HepG2 (cell line): ENCODE measurements around the gene PSMG4. TPM values are rescaled to one million over a fixed set of nuclear protein-coding genes. Genes with fewer than 3 reads are reported as not detected.

ENCODE experiments used
- ATAC-seq: fragments of 200-7000 bp; cut with Tn5 transposase; 3 replicates; pipeline ENCODE4 v1.9.1; 2020; ENCODE audit warnings: mild to moderate bottlenecking, moderate library complexity
- BruUV-seq: library from RNA; stranded (reverse); fragments of 400-500 nt; replicated peaks from 2 replicates; lab custom pipeline; 2021; lab: Mats Ljungman, UMichigan
- CTCF ChIA-PET: fragments of 300-600 bp; formaldehyde crosslinking; extraction: SDS; loops from one replicate; lab custom pipeline; 2021; ENCODE audit warnings: low total read pairs, inconsistent platforms, low intra/inter-chr PET ratio; lab: Yijun Ruan, JAX
- POLR2A ChIA-PET: fragments of 350-600 bp; sonication (Branson Sonifier 250); formaldehyde crosslinking; loops from one replicate; lab custom pipeline; 2020; ENCODE audit warnings: antibody characterized with exemption, inconsistent platforms; lab: Yijun Ruan, JAX
- DNase-seq: peaks from one replicate; pipeline ENCODE4 v3.0.0-alpha.2; 2015; ENCODE audit warnings: low spot score
- FAIRE-seq: peaks from 3 replicates; lab custom pipeline; 2011; peaks lifted over from hg19 to GRCh38; lab: Jason Lieb, UNC
- H2AFZ ChIP-seq: one replicate; pipeline ENCODE4 v1.6.1; 2011; ENCODE audit warnings: low read length, inconsistent platforms
- H3K27ac ChIP-seq: fragments of 300-600 bp; 3 replicates; pipeline ENCODE4 v1.8.0; 2011; ENCODE audit warnings: mixed run types, mild to moderate bottlenecking, mixed read lengths, low read length, inconsistent platforms; ENCODE audit not compliant: insufficient read depth; ENCODE audit errors: extremely low read length
- H3K27me3 ChIP-seq, 2 experiments: fragments of 200-600 bp in 1 of 2; 2 replicates in 1 of 2; 3 replicates in 1 of 2; pipeline versions ENCODE4 v1.6.0 to v1.8.0; 2011; ENCODE audit warnings: low read length in 2 of 2, mild to moderate bottlenecking in 2 of 2, moderate library complexity in 2 of 2, inconsistent platforms in 1 of 2; ENCODE audit not compliant: insufficient read depth in 2 of 2, control insufficient read depth in 1 of 2
- H3K36me3 ChIP-seq, 2 experiments: fragments of 200-600 bp in 1 of 2; replicated peaks in 1 of 2; 2 replicates in 1 of 2; 3 replicates in 1 of 2; pipeline versions ENCODE4 v1.5.1 to v1.8.0; 2011; ENCODE audit warnings: low read length in 2 of 2, inconsistent platforms in 1 of 2; ENCODE audit not compliant: insufficient read depth in 2 of 2, control insufficient read depth in 1 of 2
- H3K4me1 ChIP-seq: 2 replicates; pipeline ENCODE4 v1.5.1; 2012; ENCODE audit warnings: low read length, inconsistent platforms; ENCODE audit not compliant: insufficient read depth
- H3K4me2 ChIP-seq: 2 replicates; pipeline ENCODE4 v1.6.0; 2011; ENCODE audit warnings: low read depth, low read length, inconsistent platforms
- H3K4me3 ChIP-seq, 3 experiments: fragments of 200-600 bp in 1 of 3; sonication (generic), shearing (Covaris generic) in 1 of 3; replicated peaks in 1 of 3; 2 replicates each; pipeline ENCODE4 v1.5.1; 2011 to 2016; ENCODE audit warnings: low read length in 3 of 3, inconsistent platforms in 2 of 3, low read depth in 2 of 3, mild to moderate bottlenecking in 2 of 3, control low read depth in 1 of 3, mixed read lengths in 1 of 3; ENCODE audit not compliant: insufficient read depth in 1 of 3
- H3K79me2 ChIP-seq: one replicate; pipeline ENCODE4 v1.6.1; 2011; ENCODE audit warnings: low read length, inconsistent platforms; ENCODE audit not compliant: insufficient read depth
- H3K9ac ChIP-seq: 2 replicates; pipeline ENCODE4 v1.6.0; 2011; ENCODE audit warnings: mild to moderate bottlenecking, low read depth, low read length, inconsistent platforms; ENCODE audit not compliant: insufficient read depth
- H3K9me3 ChIP-seq: 2 replicates; pipeline ENCODE4 v1.5.1; 2012; ENCODE audit warnings: mild to moderate bottlenecking, low read length
- H4K20me1 ChIP-seq: 2 replicates; pipeline ENCODE4 v1.6.0; 2011; ENCODE audit warnings: inconsistent platforms, mild to moderate bottlenecking, low read length, moderate library complexity; ENCODE audit not compliant: insufficient read depth
- CENPT ChIP-seq: sonication (generic); formaldehyde crosslinking; IDR thresholded peaks from 2 replicates; pipeline ENCODE4 v1.8.0; 2022; ENCODE audit warnings: low read depth, mild to moderate bottlenecking, moderate library complexity, missing genetic modification reagents
- EP300 ChIP-seq, 3 experiments: sonication (generic) in 1 of 3; formaldehyde crosslinking in 1 of 3; IDR thresholded peaks; 2 replicates each; pipeline versions ENCODE4 v1.5.1 to v1.6.1; 2011 to 2020; ENCODE audit warnings: low read depth in 2 of 3, low read length in 2 of 3, borderline replicate concordance in 1 of 3, improper control_type of control experiment in 1 of 3, mild to moderate bottlenecking in 1 of 3, missing genetic modification reagents in 1 of 3, moderate library complexity in 1 of 3
- ESRRA ChIP-seq: sonication (generic); formaldehyde crosslinking; IDR thresholded peaks from 2 replicates; pipeline ENCODE4 v1.5.1; 2020; ENCODE audit warnings: mild to moderate bottlenecking, low read depth, missing genetic modification reagents
- GZF1 ChIP-seq: sonication (generic); formaldehyde crosslinking; IDR thresholded peaks from 2 replicates; pipeline ENCODE4 v1.5.1; 2020; ENCODE audit warnings: mild to moderate bottlenecking, missing genetic modification reagents
- MTA3 ChIP-seq: sonication (generic); formaldehyde crosslinking; IDR thresholded peaks from 2 replicates; pipeline ENCODE4 v1.4.0; 2020; ENCODE audit warnings: missing genetic modification reagents
- PTBP1 ChIP-seq: fragments of 200-400 bp; formaldehyde crosslinking; IDR thresholded peaks from 2 replicates; pipeline ENCODE4 v1.6.1; 2018; ENCODE audit warnings: low read length, low read depth; ENCODE audit not compliant: poor library complexity, severe bottlenecking
- RERE ChIP-seq: IDR thresholded peaks from 2 replicates; pipeline ENCODE4 v1.6.1; 2016; ENCODE audit warnings: low read depth, missing genetic modification reagents, missing compliant biosample characterization
- TBX2 ChIP-seq: sonication (generic); formaldehyde crosslinking; IDR thresholded peaks from 2 replicates; pipeline ENCODE4 v1.5.0; 2020; ENCODE audit warnings: missing genetic modification reagents, mild to moderate bottlenecking, borderline replicate concordance
- THAP11 ChIP-seq: IDR thresholded peaks from 2 replicates; pipeline ENCODE4 v1.6.1; 2016; ENCODE audit warnings: missing biosample characterization, missing genetic modification reagents
- ZMYM2 ChIP-seq: sonication (generic); formaldehyde crosslinking; IDR thresholded peaks from 2 replicates; pipeline ENCODE4 v1.8.0; 2022; ENCODE audit warnings: mild to moderate bottlenecking, missing genetic modification reagents
- ZMYM4 ChIP-seq: sonication (generic); formaldehyde crosslinking; IDR thresholded peaks from 2 replicates; pipeline ENCODE4 v1.8.1; 2023; ENCODE audit warnings: mild to moderate bottlenecking, missing genetic modification reagents
- ZNF292 ChIP-seq: sonication (generic); formaldehyde crosslinking; IDR thresholded peaks from 2 replicates; pipeline ENCODE4 v1.8.1; 2022; ENCODE audit warnings: mild to moderate bottlenecking, low read depth, missing genetic modification reagents, borderline replicate concordance
- ZNF546 ChIP-seq: sonication (generic); formaldehyde crosslinking; conservative IDR thresholded peaks from 2 replicates; pipeline ENCODE4 v1.8.1; 2023; ENCODE audit warnings: mild to moderate bottlenecking, missing genetic modification reagents
- ZNF770 ChIP-seq: sonication (generic); formaldehyde crosslinking; IDR thresholded peaks from 2 replicates; pipeline ENCODE4 v1.5.0; 2020; ENCODE audit warnings: mild to moderate bottlenecking, missing genetic modification reagents
- WGBS: methylation state at CpG from one replicate; pipeline ENCODE4 v1.1.6; 2017; ENCODE audit warnings: low lambda C conversion rate; 5-methylcytosine and 5-hydroxymethylcytosine counted together
- in situ Hi-C: cut with HindIII; loops from 2 replicates; pipeline ENCODE4 v1.10.0; 2017; ENCODE audit warnings: low pct_unique_long_range_greater_than_20kb; ENCODE audit not compliant: extremely low pct_ligation_motif_present
- intact Hi-C: fragments of 100-400 bp; cut with micrococcal nuclease; formaldehyde crosslinking; loops from one replicate; pipeline ENCODE4 v1.10.0; 2022; ENCODE audit not compliant: unreplicated experiment
- polyA plus RNA-seq, 8 experiments: library from polyadenylated mRNA; depleted of rRNA in 3 of 8; stranded (reverse) in 7 of 8; unstranded in 1 of 8; fragments of >200 nt; fragmentation: Illumina TruSeq in 4 of 8; extraction: Trizol in 4 of 8; gene quantifications; 2 replicates each; pipeline versions ENCODE4 v1.2.1 to v1.2.3, GENCODE V29; 2011 to 2016; ENCODE audit warnings: low read depth in 4 of 8, missing spikeins in 1 of 8, mixed read lengths in 1 of 8; ENCODE audit not compliant: insufficient read depth in 1 of 8
- total RNA-seq, 5 experiments: library from RNA; depleted of rRNA; stranded (reverse); fragments of >200 nt; fragmentation: Illumina TruSeq; extraction: Trizol; gene quantifications; 2 replicates each; pipeline ENCODE4 v1.2.3, GENCODE V29; 2016; ENCODE audit warnings: low read depth in 1 of 5

The PSMG4 gene
- total and polyA plus RNA-seq, 2 of the 13 experiments (the other 11 are each of a cell fraction or from before 2014, with no cell fraction given): 28.5 to 32.8 TPM

- Histone ChIP-seq H3K79me2 (no peaks in the 10 kb centered on the region), H4K20me1 (no peaks in the 10 kb centered on the region), H3K9me3 (no peaks in the 10 kb centered on the region), H3K4me3 (no peak overlapping the region), H3K9ac (no peak overlapping the region), H3K27ac (no peak overlapping the region), H3K36me3 (no peaks in the 10 kb centered on the region), H3K27me3 (peaks cover 9 to 45% of the 10 kb centered on the region in 2 experiments; a peak in 3 of 5 replicates), H3K4me2 (peak overlapping the region; percentile 39; the same call in 1 of the 2 replicates), H2AFZ (no peak overlapping the region), H3K4me1 (peaks cover 42% of the 10 kb centered on the region)
- ATAC-seq (peak; percentile 36), DNase-seq (no peak), FAIRE-seq (no peak)
- in situ Hi-C loops: loop anchor here (5.0 kb wide), 1 partner anchor 108 kb away; no protein-coding TSS in a partner anchor
- ChIA-PET CTCF (no interaction called here), POLR2A (interaction anchor here (0.5 to 1.2 kb wide), 3 partner anchors 14 to 126 kb away, joined by 3 to 4 read pairs (median 4); no protein-coding TSS in a partner anchor)
- WGBS: 17% methylated on average over 5 of the region's 5 CpGs
- intact Hi-C loops: loop anchor here (5.0 kb wide), 2 partner anchors 38 to 248 kb away; partner anchors contain the start of gene NQO2
- BruUV-seq: no TSS peak
- TF ChIP-seq ZNF770 (0 out of 2 replicates have a peak, but pooled peaks have one; percentile 3), MTA3 (CRISPR knock-in tag) (no peak), ZMYM4 (CRISPR knock-in tag) (0 out of 2 replicates have a peak, but pooled peaks have one; percentile 16), GZF1 (no peak), ZNF546 (CRISPR knock-in tag) (no peak), ZNF292 (CRISPR knock-in tag) (peak; percentile 25; the same call in 1 of the 2 replicates), TBX2 (CRISPR knock-in tag) (no peak), ESRRA (CRISPR knock-in tag) (no peak), RERE (CRISPR knock-in tag) (no peak), PTBP1 (no peak), THAP11 (CRISPR knock-in tag) (0 out of 2 replicates have a peak, but pooled peaks have one; percentile 21), EP300 (IDR thresholded peaks at IDR 0.05; ENCODE audit: low read depth in 2 of 2, low read length in 2 of 2) (0 out of 4 replicates have a peak, but pooled peaks of 1 of the 2 experiments have one; percentile 23), EP300 (CRISPR knock-in tag; IDR thresholded peaks at IDR 0.05; ENCODE audit: borderline replicate concordance) (no peak), CENPT (CRISPR knock-in tag) (no peak), ZMYM2 (CRISPR knock-in tag) (peak; percentile 29; the same call in 1 of the 2 replicates)
Observed at GRCh38 chr6:3245216-3245615, 13.5 kb upstream of the PSMG4 start.
